HG02973 (cell line): ENCODE measurements around the gene PARVA.

ENCODE experiments used
- ATAC-seq: cut with Tn5 transposase; IDR thresholded peaks from one replicate; pipeline ENCODE4 v1.9.1; 2021; ENCODE audit warnings: moderate library complexity; ENCODE audit not compliant: unreplicated experiment

PARVA gene

DNA sequence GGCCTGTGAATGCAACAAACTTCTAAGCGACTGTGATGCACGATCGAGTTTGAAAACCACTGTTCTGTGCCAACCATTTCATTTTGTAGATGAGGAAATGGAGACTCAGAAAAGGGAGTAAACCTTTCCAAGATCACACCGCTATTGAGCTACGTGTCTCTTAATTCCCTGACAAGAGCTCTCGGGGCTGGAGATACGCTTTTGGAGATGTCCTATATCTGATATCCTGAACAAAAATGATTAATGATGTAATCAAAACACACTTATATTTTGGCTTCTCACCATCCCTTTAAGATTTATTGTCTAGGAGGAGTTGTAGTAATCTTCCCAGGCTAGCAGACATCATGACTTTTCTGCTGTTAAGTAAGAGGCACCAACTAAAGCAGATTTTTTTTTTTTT lies 1.7 kb upstream of the PARVA start:
- no peak for ATAC-seq

DNA sequence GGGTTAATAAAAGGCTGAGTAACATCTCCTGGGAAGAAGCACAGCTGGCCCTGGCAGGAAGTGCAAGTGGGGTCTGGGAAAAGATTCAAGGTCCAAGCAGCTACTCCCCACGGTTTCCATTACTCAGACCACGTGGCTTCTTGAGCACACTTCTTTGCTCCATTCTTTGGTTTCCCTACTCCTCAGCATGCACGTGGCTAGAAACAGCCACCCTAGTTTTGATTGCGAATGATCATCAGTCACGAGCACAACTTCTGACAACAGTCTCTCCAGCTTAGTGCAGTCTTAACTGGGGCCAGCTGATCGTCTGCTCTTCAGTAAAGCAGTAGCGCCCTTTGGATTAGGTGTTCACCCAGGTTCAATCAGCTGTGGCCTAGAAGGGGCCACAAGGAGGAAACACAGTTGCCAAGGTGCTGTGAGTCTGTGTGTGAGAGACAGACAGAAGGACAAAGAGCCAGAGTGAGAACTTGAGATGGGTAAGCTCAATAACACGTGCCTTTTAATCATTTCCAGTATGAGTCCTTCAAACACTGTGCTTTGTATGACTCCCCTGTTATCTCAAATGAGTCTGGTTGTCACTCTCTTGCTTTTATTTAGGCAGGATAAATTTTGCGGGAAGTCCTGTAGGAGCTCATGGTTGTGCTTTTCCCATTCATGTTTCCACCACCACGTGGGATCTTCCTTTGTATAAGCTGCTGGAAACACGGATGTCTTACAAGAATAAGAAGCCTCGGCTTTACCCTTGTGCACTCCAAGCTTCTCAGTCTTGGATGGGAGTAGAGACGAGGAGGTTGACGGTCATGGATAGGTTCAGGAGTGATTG lies 901 bp upstream of the PARVA start:
- no peak for ATAC-seq

DNA sequence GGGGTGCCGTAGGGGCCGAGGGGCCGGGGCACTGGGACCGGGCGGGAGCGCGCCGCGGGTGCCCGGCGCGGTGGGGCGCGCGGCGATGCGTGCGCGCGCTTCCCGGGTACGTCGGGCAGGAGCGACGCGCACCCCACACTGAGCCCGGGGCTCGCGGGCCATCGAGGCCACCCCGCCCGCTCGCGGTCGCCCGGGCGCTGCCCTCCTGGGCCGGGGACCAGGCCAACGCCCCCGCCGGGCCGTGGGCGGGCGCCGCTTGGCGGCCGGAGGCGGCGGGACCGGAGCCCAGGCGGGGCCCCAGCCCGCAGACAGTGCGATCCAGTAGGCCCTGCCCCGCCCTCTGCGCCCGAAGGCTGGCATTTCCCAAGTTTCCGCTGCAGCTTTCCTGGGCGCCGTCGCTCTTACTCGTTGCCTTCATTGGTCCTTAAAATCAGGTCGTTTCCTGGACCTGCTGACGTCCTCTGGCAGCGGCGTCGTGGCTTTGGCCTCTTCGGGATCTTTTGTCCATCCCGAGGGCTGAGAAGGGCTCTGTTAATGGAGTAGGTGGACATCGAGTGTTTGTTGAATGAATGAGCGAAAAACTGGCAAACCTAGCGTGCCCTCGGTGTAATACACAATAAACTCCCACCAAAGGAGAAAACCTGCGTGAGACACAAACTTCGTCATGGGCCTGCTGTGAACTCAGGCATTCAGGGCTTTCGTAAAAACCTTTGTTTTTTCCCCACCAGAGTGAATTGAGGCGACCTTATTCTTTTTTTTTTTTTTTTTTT lies 638 bp downstream of the PARVA start:
- no peak for ATAC-seq

DNA sequence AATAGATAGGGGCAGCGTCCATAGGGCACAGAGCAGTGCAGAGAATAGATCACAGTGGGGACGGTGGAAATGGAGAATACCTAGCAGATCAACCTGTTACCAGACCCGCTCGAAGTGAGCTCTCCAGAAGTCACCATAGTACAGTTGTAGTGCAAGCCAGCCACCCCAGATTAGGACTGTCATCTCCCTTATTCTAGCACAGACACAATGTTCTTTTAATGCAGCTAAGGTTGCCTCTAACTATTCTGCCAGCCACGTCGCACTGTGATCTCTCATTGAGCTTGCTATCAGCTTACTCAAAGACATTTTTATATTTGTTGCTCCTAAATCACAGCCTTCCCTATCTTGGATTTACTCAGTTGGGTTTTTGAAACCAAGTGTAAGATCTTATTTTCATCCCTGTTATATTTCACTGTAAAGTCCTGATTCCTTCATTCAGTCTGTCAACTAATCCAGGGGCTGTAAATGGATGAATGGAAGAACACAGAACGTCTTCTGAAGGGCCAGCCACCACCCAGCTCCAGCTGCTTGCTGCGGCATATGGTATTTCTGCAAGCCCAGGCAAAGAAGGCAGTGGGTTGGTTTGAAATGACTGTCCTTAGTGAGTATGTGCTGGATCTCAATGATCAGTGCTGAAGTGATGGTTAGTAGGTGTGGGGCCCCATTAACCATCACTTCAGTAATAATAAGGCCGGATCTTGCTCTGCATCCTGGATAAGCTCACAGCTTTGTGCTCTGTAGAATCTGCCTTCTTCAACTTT lies 3.4 kb downstream of the PARVA start:
- ATAC-seq = no peak

DNA sequence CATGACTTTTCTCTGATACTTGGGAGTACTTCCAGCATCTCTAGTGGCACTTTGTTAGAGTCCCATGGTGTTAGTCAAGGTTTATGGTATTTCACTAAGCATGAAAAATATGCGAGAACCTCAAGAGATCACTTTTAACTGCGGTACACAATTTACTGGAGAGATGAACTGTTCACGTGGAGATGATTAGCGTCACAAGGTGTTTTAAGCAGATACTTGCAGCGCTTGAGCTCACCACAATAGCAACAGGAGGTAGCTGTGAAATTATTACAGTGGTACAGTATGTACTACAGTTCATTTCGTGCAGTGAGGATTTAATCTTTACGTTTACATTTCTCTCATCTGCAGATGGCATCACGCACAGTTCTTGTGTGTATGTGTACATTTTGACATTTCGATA lies 4.5 kb downstream of the PARVA start:
- no peak for ATAC-seq

DNA sequence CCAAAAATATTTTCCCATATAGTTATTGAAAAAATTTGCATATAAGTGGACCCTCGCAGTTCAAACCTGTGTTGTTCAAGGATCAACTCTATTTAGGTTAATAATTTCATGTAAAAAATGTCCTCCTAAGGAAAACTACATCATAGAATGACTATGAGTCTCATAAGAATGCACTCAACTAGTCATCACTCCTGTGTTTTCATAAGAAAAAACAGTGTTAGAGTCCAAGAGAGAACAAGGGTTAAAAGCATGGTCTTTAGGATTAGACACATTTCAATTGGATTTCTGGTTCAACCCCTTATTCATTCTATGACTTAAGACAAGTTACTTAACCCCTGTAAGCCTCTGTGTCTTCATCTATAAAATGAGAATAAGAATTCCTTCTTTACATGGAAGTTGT lies 5.1 kb downstream of the PARVA start:
- ATAC-seq = no peak

DNA sequence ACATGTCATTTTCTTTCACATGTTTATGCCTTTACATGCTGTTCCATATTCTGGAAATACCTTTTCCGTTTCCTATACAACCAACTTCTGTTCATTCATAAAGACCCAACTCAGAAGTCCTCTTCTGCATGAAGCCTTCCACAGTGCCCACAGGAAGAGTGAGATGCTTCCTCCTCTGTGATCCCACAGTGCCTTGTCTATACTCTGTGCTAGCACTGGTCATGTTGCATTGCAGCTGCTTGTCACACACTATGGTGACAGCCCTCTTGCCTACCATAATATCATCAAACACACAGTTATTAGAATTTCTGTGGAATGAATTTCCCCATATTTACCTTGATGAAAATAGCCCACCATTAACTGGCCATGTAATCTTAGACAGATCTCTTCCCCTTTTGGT lies 8.9 kb downstream of the PARVA start:
- ATAC-seq = no peak

DNA sequence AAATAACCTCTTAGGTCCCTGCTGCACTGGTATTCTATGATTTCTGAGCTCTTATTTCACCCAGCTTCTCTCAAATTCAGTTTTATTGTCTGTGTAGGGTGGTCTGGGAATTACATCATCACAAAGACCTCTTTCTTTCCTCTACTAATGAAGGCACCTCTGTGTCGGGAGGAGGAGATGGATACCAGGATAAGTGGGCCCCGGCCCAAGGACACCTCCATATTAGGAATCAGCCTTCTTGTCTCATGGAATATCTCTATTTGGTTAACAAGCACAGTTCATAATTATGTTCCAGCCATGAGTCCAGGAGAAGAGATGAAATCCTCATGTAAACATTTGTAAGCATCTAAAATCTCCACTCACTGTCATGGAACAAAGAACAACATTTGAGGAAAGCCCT lies 9.4 kb downstream of the PARVA start:
- no peak for ATAC-seq

DNA sequence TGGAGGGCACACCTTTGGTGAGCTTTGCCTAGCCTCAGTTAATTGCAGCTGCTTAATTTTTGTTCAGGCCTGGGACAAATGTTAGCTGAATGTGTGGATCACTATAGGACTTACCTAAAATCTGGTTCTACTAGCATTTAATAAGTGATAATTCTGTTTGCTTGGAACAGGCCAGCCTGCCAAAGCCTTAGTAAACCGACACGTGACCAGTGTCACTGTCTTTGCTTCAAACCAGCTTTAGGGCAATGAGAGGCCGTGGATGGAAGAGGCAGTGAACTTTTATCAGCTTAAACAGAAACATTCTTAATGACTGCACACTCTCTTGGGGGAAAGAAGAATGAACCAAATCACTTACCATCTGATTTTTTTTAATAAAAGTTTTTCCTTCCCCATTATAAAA lies 10.8 kb downstream of the PARVA start:
- ATAC-seq = no peak

DNA sequence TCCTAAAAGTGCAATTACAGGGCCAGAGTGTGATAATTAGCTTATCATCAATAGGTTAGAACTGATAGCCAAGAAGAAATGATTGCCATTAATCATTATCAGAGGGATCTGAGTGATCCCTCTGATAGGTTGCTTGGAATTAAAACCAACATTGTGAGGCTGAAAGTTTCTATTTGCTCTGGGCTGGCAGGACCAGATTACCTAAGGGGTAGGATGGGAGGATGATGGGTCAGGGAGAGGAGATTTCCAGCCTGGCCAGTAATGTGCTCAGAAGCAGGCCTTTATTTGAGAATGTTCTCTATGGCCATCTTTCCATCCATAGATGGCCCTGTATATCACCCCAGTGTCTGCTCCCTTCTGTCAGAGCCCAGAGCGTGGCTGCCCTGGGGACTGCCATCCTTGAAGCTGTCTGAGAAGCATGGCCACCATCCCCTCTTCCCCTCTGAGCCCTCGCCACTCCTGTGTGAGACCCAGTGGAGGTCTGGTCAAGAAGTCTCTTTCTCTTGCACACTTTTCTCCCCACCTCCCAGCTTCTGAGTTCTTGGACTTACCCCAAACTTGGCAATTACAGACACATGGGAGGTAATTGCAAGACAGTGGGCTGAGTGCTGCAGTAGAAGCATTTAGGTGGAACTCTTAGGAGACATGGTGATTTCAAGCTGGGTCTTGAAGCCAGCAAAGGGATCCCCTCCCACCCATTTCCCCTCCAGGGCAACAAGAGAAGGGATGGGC lies 11.7 kb downstream of the PARVA start:
- no peak for ATAC-seq

DNA sequence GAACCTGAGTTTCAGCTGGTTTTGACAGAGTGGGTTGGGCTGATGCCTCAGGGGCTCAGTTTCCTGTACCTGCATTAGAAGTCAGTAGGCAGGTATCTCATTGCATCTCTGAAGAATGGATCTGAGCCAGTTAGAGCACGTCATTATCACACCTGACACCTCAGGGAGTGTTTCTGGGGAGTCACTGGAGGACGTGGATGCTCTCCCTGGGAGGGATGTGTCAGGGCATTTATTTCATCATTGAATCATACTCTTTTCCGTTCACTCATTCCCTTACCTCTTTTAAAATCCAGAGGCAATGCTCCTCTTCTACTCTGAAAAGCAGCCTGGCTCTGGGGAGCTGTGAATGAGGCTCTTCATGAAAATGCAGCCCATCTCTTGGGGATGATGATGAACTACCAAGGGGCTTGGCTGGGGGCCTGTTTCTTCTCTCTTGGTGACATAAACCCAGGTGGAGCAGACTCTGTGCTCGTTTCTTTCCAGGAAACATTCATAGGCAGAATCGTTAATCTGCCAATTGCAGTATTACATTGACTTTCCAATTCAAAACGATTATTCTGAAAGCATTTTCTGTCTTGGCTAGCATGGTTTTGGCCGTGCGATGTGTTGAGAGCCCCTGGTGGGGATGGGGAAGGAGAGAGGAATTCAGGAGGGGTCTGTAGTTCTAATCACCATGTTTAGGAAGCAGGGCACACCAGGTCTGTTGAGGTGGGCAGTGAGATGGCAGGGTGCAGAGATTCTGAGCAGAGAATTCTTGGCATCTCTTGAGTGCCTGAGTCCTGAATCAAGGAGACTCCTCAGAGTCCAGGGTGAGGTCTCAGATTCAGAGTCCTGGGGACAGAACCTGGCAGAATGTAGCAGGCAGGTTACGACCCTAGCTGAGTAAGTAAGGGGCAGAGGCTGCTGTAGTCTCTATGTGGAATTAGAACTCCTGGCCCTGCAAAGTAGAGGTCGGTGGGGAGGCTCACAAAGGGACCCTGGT lies 12.6 kb downstream of the PARVA start:
- ATAC-seq = no peak

DNA sequence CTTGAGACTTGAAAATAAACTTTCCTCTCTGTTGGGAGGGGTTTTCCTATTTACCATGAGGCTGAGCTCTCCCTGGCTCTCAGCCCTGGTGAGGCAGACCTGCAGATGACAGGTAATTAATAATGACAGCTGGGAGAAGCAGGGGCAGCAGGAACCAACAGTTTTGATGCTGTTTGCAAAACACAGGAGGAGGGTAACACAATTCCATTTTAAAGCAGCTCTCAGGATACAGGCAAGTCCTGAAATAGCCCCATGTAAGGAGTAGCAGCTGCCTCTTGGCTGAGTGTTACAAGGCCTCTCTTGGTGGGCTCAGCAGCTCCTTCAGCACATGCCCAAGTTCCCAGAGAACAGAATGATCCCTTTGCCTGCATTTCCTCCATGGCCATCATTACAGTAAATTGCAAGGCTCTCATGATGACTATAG lies 13.3 kb downstream of the PARVA start:
- ATAC-seq = no peak

DNA sequence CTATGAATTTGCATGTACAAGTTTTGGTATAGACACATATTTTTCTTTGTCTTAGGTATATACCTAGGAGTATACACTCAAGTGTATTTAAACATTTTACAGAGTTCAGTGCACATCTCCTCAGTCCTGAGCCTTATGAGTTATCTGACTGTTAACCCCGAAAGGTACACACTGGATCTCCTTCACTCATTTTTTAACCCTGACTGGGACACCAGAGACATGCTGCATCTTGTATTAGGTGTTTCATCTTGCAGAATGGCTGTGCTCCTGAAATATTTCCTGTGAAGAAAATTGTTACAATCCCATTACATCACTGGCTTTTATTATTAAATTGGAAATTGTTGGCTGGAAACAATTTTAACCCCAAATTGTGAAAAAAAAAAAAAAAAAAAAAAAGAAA lies 15.3 kb downstream of the PARVA start:
- no peak for ATAC-seq

DNA sequence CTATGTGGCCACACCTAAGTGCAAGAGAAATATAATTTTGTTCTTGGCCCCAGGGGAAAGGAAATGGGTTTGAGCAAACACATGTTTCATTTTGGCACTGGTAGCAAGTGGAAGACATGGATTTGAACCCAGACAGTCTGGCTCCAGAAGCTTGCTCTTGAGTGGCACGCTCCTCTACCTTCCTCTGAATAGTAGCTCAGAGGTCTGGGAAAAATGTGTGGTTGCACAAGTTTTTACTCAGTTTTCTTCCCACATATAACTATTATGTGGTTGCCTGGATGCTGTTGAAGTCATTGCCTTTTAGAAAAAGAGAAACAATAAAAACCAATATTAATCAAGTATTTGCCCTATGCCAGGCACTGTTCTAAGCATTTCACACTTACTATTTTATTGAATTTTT lies 16.3 kb downstream of the PARVA start:
- no peak for ATAC-seq

DNA sequence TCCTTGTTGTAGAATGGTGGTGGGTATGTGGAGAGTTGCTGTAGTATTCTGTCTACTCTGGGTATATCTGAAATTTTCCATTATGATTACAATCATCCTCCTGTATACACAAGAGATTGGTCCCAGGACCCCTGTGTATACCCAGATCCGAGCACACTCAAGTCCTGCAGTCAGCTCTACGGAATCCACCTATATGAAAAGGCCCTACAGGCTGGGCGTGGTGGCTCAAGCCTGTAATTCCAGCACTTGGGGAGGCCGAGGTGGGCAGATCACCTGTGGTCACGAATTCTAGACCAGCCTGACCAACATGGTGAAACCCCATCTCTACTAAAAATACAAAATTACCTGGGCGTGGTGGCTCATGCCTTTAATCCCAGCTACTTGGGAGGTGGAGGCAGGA lies 17.2 kb downstream of the PARVA start:
- no peak for ATAC-seq

DNA sequence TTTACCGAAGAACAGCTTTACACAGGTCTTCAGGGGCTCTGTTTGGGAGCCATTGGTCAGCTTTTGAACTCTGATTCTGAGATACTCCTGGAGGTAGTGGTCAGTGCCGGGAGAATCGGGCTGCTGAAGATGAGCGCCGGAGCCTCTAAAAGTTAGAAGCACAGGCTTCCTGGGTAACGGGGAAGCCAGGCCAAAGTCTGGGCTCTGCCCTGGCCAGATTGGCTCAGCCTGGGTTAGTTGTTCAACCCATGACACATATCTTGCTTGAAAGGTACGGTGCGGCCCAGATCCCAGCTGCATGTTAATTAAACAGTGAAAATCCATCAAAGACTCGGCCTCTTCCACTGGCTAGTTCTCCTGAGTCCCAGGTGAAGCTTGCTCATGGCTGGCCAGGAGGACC lies 18.0 kb downstream of the PARVA start:
- ATAC-seq = no peak

DNA sequence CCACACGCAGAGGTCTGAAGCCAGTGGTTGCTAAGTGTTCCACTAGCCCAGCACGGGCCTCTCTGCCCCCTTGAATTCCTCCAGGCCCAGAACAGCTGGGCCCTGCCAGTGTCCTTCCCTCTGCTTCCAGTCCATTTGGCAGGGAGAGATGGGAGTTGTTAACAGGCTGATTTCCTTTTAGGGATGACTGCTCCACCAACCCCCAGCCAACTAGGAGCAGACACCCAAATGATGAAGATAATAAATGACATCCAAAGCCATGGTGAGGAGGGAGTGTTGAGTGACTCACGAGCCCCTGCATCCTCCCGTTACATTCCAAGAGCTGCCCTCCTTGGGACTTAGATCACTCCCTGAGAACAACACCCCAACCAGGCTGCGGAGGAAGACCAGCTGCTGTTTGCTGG lies 20.6 kb downstream of the PARVA start:
- no peak for ATAC-seq

DNA sequence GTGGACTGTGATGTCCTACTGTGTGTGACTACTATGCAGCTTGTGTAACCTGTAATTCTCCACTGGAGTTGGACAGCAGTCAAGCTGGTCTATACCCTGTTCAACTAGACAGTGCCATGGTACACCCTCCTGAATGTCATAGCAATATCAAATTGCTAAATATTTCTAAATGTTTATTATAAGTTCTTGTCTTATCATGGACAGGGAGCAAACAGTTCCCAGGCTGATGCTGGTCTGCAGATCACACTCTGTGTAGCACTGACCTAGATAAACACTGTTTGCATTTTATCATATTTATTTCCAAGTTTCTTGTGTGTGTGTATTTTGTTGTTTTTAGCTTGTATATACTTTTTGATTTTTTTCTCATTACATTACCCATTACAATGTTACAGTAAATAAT lies 22.0 kb downstream of the PARVA start:
- no peak for ATAC-seq

DNA sequence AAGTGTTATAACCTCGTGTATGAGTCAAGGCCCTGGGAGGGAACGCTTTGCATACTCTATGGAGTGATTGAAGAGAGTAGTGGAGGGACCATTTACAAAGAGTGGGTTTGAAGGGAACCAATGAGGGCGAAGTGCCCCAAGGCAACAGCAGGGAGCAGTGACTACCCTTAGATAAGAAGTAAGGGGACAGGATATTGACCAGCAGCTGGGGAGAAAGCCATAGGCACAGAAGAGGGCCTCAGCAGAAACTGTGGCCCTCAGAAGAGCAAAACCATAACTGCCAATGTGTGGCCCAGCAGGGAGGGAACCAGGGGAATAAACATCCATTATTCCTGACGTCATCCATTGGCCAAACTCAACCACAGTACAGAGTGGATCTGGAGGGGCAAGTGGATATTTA lies 24.7 kb downstream of the PARVA start:
- no peak for ATAC-seq

DNA sequence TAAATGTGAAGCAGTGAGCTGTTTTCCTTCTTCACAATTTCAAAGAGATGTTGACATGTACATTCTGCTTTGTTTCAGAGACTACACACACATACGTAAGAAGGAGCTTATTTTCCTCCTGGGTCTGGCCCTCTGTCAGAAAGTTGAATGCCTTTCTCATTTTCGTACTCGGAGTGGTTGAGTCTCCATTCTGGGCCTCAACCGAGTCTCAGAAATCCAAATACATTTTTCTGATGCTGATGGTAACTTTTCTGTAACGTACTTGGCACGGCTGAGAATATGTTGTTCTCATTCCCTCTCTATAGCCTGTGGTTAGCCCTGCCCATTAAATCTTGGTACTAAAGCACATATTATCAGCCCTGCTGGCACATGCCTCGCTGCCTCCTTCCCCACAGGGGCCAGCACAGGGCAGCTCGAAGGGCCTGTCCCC lies 25.3 kb downstream of the PARVA start:
- ATAC-seq = no peak
